LNCaP clone FGC (cell line): Measurements from ENCODE around the gene CHD5.

Experiments
- DNase-seq: peaks from one replicate; pipeline ENCODE4 v3.0.0-alpha.2; 2011; ENCODE audit warnings: low read depth
- H3K4me3 ChIP-seq: 2 replicates; pipeline ENCODE4 v1.5.1; 2011; ENCODE audit warnings: mild to moderate bottlenecking, low read depth, low read length, control low read depth
- CTCF ChIP-seq: IDR thresholded peaks from 2 replicates; pipeline ENCODE4 v1.5.1; 2012; ENCODE audit warnings: mild to moderate bottlenecking; ENCODE audit not compliant: control insufficient read depth, insufficient read depth; ENCODE audit errors: extremely low read depth

Gene CHD5

GRCh38 chr1:6098303-6099215, 81.6 kb downstream of the CHD5 start:
- no peak for DNase-seq
- no peak overlapping the region for H3K4me3 ChIP-seq

GRCh38 chr1:6097824-6098223, 82.3 kb downstream of the CHD5 start:
- no peak for TF ChIP-seq CTCF
- DNase-seq: no peak
- no peak overlapping the region for H3K4me3 ChIP-seq

More at GRCh38 chr1:6098303-6099215, 81.6 kb downstream of the CHD5 start:
- no peak for TF ChIP-seq CTCF

- no peak for DNase-seq
- no peak for TF ChIP-seq CTCF
- H3K4me3 ChIP-seq: no peak overlapping the region
These were observed 83.0 kb downstream of the CHD5 start for GRCh38 chr1:6097117-6097595.

- no peak overlapping the region for H3K4me3 ChIP-seq
- no peak for TF ChIP-seq CTCF
- no peak for DNase-seq
These were observed 83.6 kb downstream of the CHD5 start for GRCh38 chr1:6096243-6097116.

- no peak for DNase-seq
- H3K4me3 ChIP-seq: no peak overlapping the region
- no peak for TF ChIP-seq CTCF
These were observed 84.4 kb downstream of the CHD5 start for GRCh38 chr1:6095511-6096242.

GRCh38 chr1:6094801-6095505, 85.2 kb downstream of the CHD5 start:
- no peak overlapping the region for H3K4me3 ChIP-seq
- TF ChIP-seq CTCF: no peak
- DNase-seq: no peak
